ENCODE results near the gene HOXB1. TPM values are rescaled to one million over a fixed set of nuclear protein-coding genes. Genes with fewer than 3 reads are reported as not detected.

Gene HOXB1
- total RNA-seq, 1 donor from 2014 or later: not detected

DNA sequence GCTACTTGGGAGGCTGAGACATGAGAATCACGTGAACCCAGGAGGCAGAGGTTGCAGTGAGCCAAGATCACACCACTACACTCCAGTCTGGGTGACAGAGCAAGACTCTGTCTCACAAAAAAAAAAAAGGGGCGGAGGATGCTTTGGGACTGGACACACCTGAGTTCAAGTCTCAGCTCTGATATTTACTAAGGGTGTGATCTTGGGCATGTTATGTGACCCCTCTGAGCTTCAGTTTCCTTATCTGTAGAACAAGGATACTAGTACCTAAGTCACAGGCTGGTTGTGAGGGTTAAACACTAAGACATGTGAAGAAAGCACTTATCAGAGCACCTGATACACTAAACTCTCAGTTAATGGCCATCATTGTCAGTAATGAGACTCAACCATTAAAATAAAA lies 25.9 kb downstream of the HOXB1 start:
- no peak for DNase-seq (ENCODE audit: extremely low spot score, unreplicated experiment)
- no peaks in the 10 kb centered on the region for H3K36me3 Mint-ChIP-seq (ENCODE audit: unreplicated experiment)
- no peaks in the 10 kb centered on the region for H3K4me1 Mint-ChIP-seq (ENCODE audit: unreplicated experiment)
- TF ChIP-seq, protein P1, sequence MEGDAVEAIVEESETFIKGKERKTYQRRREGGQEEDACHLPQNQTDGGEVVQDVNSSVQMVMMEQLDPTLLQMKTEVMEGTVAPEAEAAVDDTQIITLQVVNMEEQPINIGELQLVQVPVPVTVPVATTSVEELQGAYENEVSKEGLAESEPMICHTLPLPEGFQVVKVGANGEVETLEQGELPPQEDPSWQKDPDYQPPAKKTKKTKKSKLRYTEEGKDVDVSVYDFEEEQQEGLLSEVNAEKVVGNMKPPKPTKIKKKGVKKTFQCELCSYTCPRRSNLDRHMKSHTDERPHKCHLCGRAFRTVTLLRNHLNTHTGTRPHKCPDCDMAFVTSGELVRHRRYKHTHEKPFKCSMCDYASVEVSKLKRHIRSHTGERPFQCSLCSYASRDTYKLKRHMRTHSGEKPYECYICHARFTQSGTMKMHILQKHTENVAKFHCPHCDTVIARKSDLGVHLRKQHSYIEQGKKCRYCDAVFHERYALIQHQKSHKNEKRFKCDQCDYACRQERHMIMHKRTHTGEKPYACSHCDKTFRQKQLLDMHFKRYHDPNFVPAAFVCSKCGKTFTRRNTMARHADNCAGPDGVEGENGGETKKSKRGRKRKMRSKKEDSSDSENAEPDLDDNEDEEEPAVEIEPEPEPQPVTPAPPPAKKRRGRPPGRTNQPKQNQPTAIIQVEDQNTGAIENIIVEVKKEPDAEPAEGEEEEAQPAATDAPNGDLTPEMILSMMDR (IDR thresholded peaks at IDR 0.05): no peak
- no peak overlapping the region for H3K27ac Mint-ChIP-seq (ENCODE audit: unreplicated experiment)
- H3K27me3 Mint-ChIP-seq (ENCODE audit: unreplicated experiment): peaks cover 46% of the 10 kb centered on the region
- no peaks in the 10 kb centered on the region for H3K9me3 Mint-ChIP-seq (ENCODE audit: unreplicated experiment)
- no peak overlapping the region for H3K4me3 Mint-ChIP-seq (ENCODE audit: unreplicated experiment)

DNA sequence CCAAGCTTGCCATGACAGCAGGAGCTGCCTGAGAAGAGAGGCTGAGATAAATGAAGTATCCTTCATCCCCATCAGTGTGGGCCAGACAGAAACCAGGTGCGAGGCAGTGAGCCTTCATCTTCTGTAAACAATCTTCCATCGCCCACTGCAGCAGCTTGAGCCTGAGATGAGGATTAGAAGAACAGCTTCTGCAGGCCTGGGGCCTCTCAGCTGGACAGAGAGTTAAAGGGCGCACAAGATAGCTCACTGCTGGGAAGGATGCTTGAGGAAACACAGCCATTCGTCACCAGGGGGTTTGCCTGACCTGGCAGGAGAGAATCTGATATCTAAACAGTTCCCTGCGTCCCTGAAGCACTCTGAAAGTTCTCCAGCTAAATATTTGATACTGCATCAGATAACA lies 27.1 kb downstream of the HOXB1 start:
- TF ChIP-seq, protein P1 (IDR thresholded peaks at IDR 0.05): no peak
- no peak for DNase-seq (ENCODE audit: extremely low spot score, unreplicated experiment)
- H3K9me3 Mint-ChIP-seq (ENCODE audit: unreplicated experiment): no peaks in the 10 kb centered on the region
- no peaks in the 10 kb centered on the region for H3K36me3 Mint-ChIP-seq (ENCODE audit: unreplicated experiment)
- no peak overlapping the region for H3K27ac Mint-ChIP-seq (ENCODE audit: unreplicated experiment)
- peaks cover 49% of the 10 kb centered on the region for H3K27me3 Mint-ChIP-seq (ENCODE audit: unreplicated experiment)
- H3K4me3 Mint-ChIP-seq (ENCODE audit: unreplicated experiment): no peak overlapping the region
- no peaks in the 10 kb centered on the region for H3K4me1 Mint-ChIP-seq (ENCODE audit: unreplicated experiment)

DNA sequence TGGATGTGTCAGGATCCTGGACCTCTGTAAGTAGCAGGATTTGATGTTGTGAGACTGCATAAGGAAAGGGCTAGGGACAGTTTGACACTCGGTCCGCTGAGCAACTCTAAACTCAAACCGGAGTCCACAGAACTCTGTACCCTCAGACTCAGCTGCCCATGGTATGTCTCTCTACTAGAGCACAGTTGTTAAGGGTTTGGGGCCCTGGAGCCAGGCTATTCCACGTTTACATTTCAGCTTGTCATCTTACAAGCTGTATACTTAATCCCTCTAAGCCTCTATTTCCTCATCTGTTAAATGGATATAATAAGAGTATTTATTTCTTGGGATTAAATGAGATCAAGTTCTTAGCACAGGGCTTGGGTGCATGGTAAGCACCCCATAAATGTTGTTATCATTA lies 27.9 kb downstream of the HOXB1 start:
- TF ChIP-seq, protein P1 (IDR thresholded peaks at IDR 0.05): no peak
- H3K9me3 Mint-ChIP-seq (ENCODE audit: unreplicated experiment): no peaks in the 10 kb centered on the region
- H3K27ac Mint-ChIP-seq (ENCODE audit: unreplicated experiment): no peak overlapping the region
- peaks cover 52% of the 10 kb centered on the region for H3K27me3 Mint-ChIP-seq (ENCODE audit: unreplicated experiment)
- no peak overlapping the region for H3K4me3 Mint-ChIP-seq (ENCODE audit: unreplicated experiment)
- H3K36me3 Mint-ChIP-seq (ENCODE audit: unreplicated experiment): no peaks in the 10 kb centered on the region
- DNase-seq (ENCODE audit: extremely low spot score, unreplicated experiment): no peak
- no peaks in the 10 kb centered on the region for H3K4me1 Mint-ChIP-seq (ENCODE audit: unreplicated experiment)

DNA sequence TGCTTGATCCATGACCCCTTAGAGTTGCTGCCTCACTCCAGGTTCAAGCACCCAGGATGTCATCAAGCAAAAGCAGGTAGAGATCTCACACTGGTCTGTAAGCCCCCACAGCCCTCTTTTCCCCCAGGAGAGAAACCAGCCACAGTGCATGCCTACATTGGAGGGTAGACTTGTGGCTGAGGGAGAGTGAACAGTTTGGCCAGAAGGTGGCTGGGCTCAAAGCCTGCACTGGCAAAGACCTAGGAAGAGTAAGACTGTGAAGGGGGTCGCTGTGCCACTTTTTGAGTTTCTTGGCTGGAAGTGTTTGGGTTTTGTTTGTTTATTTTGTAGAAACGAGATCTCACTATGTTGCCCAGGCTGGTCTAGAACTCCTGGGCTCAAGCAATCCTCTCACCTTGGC lies 28.5 kb downstream of the HOXB1 start:
- TF ChIP-seq, protein P1 (IDR thresholded peaks at IDR 0.05): no peak
- Mint-ChIP-seq H3K36me3 (ENCODE audit: unreplicated experiment) (no peaks in the 10 kb centered on the region), H3K4me3 (ENCODE audit: unreplicated experiment) (no peak overlapping the region), H3K27me3 (ENCODE audit: unreplicated experiment) (peaks cover 55% of the 10 kb centered on the region), H3K27ac (ENCODE audit: unreplicated experiment) (no peak overlapping the region), H3K9me3 (ENCODE audit: unreplicated experiment) (no peaks in the 10 kb centered on the region), H3K4me1 (ENCODE audit: unreplicated experiment) (no peaks in the 10 kb centered on the region)
- DNase-seq (ENCODE audit: extremely low spot score, unreplicated experiment): no peak

DNA sequence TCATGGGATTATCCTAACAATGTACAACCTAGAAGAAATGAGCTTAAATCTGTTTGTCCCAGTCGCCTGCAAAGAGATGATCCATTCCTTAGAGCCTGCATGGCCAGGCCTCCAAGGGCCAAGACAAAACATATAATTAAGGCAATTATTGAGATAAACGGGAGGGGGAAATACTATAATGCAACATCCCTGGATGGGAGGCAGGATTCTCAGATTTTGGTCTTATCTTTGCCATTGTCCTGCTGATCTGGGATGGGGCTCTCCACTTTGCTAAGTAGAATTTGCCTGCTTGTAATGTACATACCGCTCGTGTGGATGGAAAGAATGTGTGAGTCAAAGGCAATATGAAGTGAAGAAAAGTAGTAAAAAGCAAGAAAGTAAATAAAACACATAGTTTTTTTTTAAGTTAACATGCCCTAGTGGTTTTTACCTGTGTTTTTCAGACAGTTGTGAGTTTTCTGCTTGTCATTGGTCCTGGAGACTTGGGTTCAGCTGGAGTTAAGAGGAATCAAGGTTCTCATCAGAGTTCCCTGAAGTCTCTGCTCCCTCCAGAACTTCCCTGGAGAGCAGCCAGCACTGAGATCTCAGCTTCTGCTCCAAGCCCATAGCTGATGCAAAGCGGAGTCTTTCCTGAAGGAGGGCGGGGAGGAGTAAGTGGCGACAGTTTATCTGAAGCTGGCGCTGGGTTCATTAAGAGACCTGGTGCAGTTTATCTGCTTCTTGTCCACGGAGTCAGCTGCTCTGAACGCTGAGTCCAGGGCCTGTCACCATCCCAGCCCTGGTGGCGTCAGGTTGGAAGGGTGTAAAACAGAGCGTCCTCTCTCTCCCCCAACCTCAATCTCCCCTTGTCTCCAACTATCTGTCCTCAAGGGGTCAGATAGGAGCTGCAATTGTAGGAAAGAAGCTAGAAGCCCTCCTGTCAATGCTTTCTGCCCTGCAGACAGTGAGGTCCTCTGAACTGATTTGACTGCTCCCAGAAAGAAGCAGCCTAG lies 30.1 kb downstream of the HOXB1 start:
- no peak for DNase-seq (ENCODE audit: extremely low spot score, unreplicated experiment)
- Mint-ChIP-seq H3K9me3 (ENCODE audit: unreplicated experiment) (no peaks in the 10 kb centered on the region), H3K4me3 (ENCODE audit: unreplicated experiment) (no peak overlapping the region), H3K4me1 (ENCODE audit: unreplicated experiment) (no peaks in the 10 kb centered on the region), H3K36me3 (ENCODE audit: unreplicated experiment) (no peaks in the 10 kb centered on the region), H3K27me3 (ENCODE audit: unreplicated experiment) (peaks cover 47% of the 10 kb centered on the region), H3K27ac (ENCODE audit: unreplicated experiment) (no peak overlapping the region)
- TF ChIP-seq, protein P1 (IDR thresholded peaks at IDR 0.05): no peak

All from osteocyte (in vitro differentiated cells).